Prostate gland (tissue), 2 donors: Measurements from ENCODE around the gene WDR38.

Experiments
- CTCF ChIP-seq, 4 experiments: fragments of 200-600 bp in 2 of 4; fragments of 450-650 bp in 2 of 4; sonication (generic) in 2 of 4; IDR thresholded peaks; 1 replicate in 3 of 4; 2 replicates in 1 of 4; pipeline ENCODE4 v1.5.1; 2016 to 2019; ENCODE audit warnings: antibody characterized with exemption in 4 of 4, mild to moderate bottlenecking in 2 of 4, moderate library complexity in 2 of 4
- POLR2A ChIP-seq: fragments of 450-650 bp; IDR thresholded peaks from one replicate; pipeline ENCODE4 v1.6.1; 2016; ENCODE audit warnings: antibody characterized with exemption, mild to moderate bottlenecking
- POLR2AphosphoS5 ChIP-seq: sonication (generic); formaldehyde crosslinking; IDR thresholded peaks from one replicate; pipeline ENCODE4 v1.6.1; 2017; ENCODE audit warnings: antibody characterized with exemption

GRCh38 chr9:124875501-124875900 lies 22.2 kb downstream of the WDR38 start:
- TF ChIP-seq CTCF (IDR thresholded peaks at IDR 0.05) (no peak), POLR2A (no peak), POLR2AphosphoS5 (no peak)
